Mesenchymal stem cell (in vitro differentiated cells and primary cell): Measurements from ENCODE around the gene LDB2.

Experiments
- DNase-seq: peaks from one replicate; pipeline ENCODE4 v3.0.0-alpha.2; 2013
- H2AFZ ChIP-seq: one replicate; pipeline ENCODE4 v1.6.1; 2013; ENCODE audit warnings: low read depth, mild to moderate bottlenecking, control low read depth, inconsistent platforms, low read length, moderate library complexity
- H2AK5ac ChIP-seq: 2 replicates; pipeline ENCODE4 v1.6.1; 2013; ENCODE audit warnings: low read length, moderate library complexity, mild to moderate bottlenecking, inconsistent platforms; ENCODE audit not compliant: severe bottlenecking
- H2BK120ac ChIP-seq: one replicate; pipeline ENCODE4 v1.6.1; 2013; ENCODE audit warnings: low read depth, mild to moderate bottlenecking, inconsistent platforms, low read length, moderate library complexity
- H2BK12ac ChIP-seq, 2 experiments: one replicate each; pipeline ENCODE4 v1.6.1; 2013; ENCODE audit warnings: inconsistent platforms in 2 of 2, low read length in 2 of 2, mild to moderate bottlenecking in 2 of 2, moderate library complexity in 2 of 2, control low read depth in 1 of 2
- H2BK15ac ChIP-seq: one replicate; pipeline ENCODE4 v1.6.1; 2013; ENCODE audit warnings: mild to moderate bottlenecking, low read depth, inconsistent platforms; ENCODE audit not compliant: poor library complexity, severe bottlenecking
- H2BK5ac ChIP-seq: 2 replicates; pipeline ENCODE4 v1.6.1; 2013; ENCODE audit warnings: low read depth, mild to moderate bottlenecking, low read length, control low read depth, inconsistent platforms; ENCODE audit not compliant: poor library complexity, severe bottlenecking
- H3K14ac ChIP-seq, 2 experiments: one replicate each; pipeline ENCODE4 v1.6.1; 2013; ENCODE audit warnings: inconsistent platforms in 2 of 2, low read length in 2 of 2, control low read depth in 1 of 2, mild to moderate bottlenecking in 1 of 2, moderate library complexity in 1 of 2
- H3K18ac ChIP-seq, 2 experiments: one replicate each; pipeline ENCODE4 v1.6.1; 2013; ENCODE audit warnings: inconsistent platforms in 2 of 2, low read length in 2 of 2, control low read depth in 1 of 2, low read depth in 1 of 2, mild to moderate bottlenecking in 1 of 2
- H3K23ac ChIP-seq, 2 experiments: one replicate each; pipeline ENCODE4 v1.6.1; 2013; ENCODE audit warnings: inconsistent platforms in 2 of 2, low read length in 2 of 2, mild to moderate bottlenecking in 2 of 2, moderate library complexity in 2 of 2, control low read depth in 1 of 2
- H3K27ac ChIP-seq: 2 replicates; pipeline ENCODE4 v1.5.1; 2013; ENCODE audit warnings: mild to moderate bottlenecking, moderate library complexity, low read length, control low read depth, inconsistent platforms; ENCODE audit not compliant: poor library complexity, severe bottlenecking
- H3K27me3 ChIP-seq, 2 experiments: 2 replicates each; pipeline versions ENCODE4 v1.6.1 to v1.7.0; 2013; ENCODE audit warnings: low read length in 2 of 2, mild to moderate bottlenecking in 2 of 2, moderate library complexity in 2 of 2, control low read depth in 1 of 2, inconsistent platforms in 1 of 2; ENCODE audit not compliant: control insufficient read depth in 1 of 2, insufficient read depth in 1 of 2
- H3K36me3 ChIP-seq, 2 experiments: 2 replicates each; pipeline versions ENCODE4 v1.6.1 to v1.7.0; 2013; ENCODE audit warnings: low read length in 2 of 2, control low read depth in 1 of 2, inconsistent platforms in 1 of 2, low read depth in 1 of 2, mild to moderate bottlenecking in 1 of 2; ENCODE audit not compliant: insufficient read depth in 2 of 2, control insufficient read depth in 1 of 2
- H3K4ac ChIP-seq, 2 experiments: one replicate each; pipeline ENCODE4 v1.6.1; 2013; ENCODE audit warnings: inconsistent platforms in 2 of 2, low read length in 2 of 2, mild to moderate bottlenecking in 2 of 2, moderate library complexity in 2 of 2, control low read depth in 1 of 2, low read depth in 1 of 2
- H3K4me1 ChIP-seq: 2 replicates; pipeline ENCODE4 v1.6.1; 2013; ENCODE audit warnings: low read depth, low read length, control low read depth; ENCODE audit not compliant: control insufficient read depth, insufficient read depth
- H3K4me2 ChIP-seq: 2 replicates; pipeline ENCODE4 v1.6.1; 2013; ENCODE audit warnings: low read length, mild to moderate bottlenecking, inconsistent platforms; ENCODE audit not compliant: poor library complexity, severe bottlenecking
- H3K4me3 ChIP-seq, 2 experiments: 2 replicates each; pipeline versions ENCODE4 v1.5.1 to v1.7.0; 2013; ENCODE audit warnings: low read length in 2 of 2, mild to moderate bottlenecking in 2 of 2, control low read depth in 1 of 2, low read depth in 1 of 2; ENCODE audit not compliant: insufficient read depth in 1 of 2
- H3K79me1 ChIP-seq: replicated peaks from 2 replicates; pipeline ENCODE4 v1.6.1; 2013; ENCODE audit warnings: mild to moderate bottlenecking, control low read depth, low read length, inconsistent platforms; ENCODE audit not compliant: poor library complexity, severe bottlenecking
- H3K9ac ChIP-seq: 2 replicates; pipeline ENCODE4 v1.7.0; 2013; ENCODE audit warnings: mild to moderate bottlenecking, low read length, moderate library complexity
- H3K9me3 ChIP-seq: 2 replicates; pipeline ENCODE4 v1.7.0; 2013; ENCODE audit warnings: mild to moderate bottlenecking, low read length; ENCODE audit not compliant: control insufficient read depth
- H4K8ac ChIP-seq: one replicate; pipeline ENCODE4 v1.6.1; 2013; ENCODE audit warnings: inconsistent platforms, mild to moderate bottlenecking, low read length, moderate library complexity
- H4K91ac ChIP-seq: one replicate; pipeline ENCODE4 v1.6.1; 2013; ENCODE audit warnings: mild to moderate bottlenecking, low read length, inconsistent platforms
- WGBS: methylation state at CpG from one replicate; pipeline ENCODE4 v1.1.7; 2013; ENCODE audit warnings: mixed read lengths; 5-methylcytosine and 5-hydroxymethylcytosine counted together

LDB2 gene

GRCh38 chr4:16801356-16801755 is 97.1 kb downstream of the LDB2 start:
- WGBS = 100% methylated on average over 1 of the region's 3 CpGs
- Histone ChIP-seq H2BK12ac (no peak overlapping the region), H4K91ac (no peak overlapping the region), H3K36me3 (peaks cover 0 to 46% of the 10 kb centered on the region in 2 experiments), H2BK15ac (no peak overlapping the region), H3K4me1 (no peaks in the 10 kb centered on the region), H3K27me3 (no peaks in the 10 kb centered on the region), H2AFZ (no peak overlapping the region), H2BK120ac (no peak overlapping the region), H3K9me3 (peaks cover 9% of the 10 kb centered on the region), H3K4ac (no peak overlapping the region), H2AK5ac (no peak overlapping the region), H3K23ac (no peak overlapping the region), H3K18ac (no peak overlapping the region), H2BK5ac (no peak overlapping the region), H3K4me3 (no peak overlapping the region), H3K14ac (no peak overlapping the region), H3K9ac (no peak overlapping the region), H3K4me2 (no peak overlapping the region), H4K8ac (no peak overlapping the region), H3K27ac (no peak overlapping the region), H3K79me1 (no peaks in the 10 kb centered on the region)
- no peak for DNase-seq

DNA sequence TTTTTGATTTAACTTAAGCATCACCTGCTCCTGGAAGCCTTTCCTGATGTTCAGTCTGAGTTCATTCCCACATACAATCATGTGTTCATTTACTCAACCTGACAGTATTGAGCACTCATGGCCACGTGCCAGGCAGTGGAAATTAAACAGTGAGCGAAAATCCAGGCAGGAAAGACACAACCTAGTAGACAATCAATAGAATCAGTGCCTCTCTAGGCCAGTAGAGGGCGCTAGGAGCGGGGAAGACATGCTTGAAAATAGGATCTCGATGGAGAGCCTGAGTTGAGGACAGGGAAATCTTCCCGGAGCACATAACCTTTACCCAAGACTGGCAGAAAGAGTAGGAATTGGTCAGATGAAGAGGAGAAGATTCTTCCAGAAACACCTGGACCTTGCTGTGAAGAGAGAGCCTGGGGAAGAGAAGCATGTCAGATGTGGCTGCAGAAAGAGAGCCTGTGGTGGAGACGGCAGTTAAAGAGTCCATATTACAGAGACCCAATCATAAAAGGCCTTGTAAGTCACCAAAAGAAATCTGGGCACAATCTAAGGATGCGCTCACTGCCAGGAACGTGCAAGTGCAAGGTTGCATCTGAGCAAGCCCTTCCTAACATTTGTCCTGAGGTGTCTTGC is 103.5 kb downstream of the LDB2 start:
- no peak overlapping the region for H3K4me2 ChIP-seq
- H2BK12ac ChIP-seq = no peak overlapping the region
- WGBS = 52% methylated on average over 9 of the region's 9 CpGs

GRCh38 chr4:16791460-16791859 is 107.0 kb downstream of the LDB2 start:
- H4K91ac ChIP-seq = no peak overlapping the region
- H4K8ac ChIP-seq = no peak overlapping the region
- no peak overlapping the region for H3K18ac ChIP-seq
- H2AFZ ChIP-seq = no peak overlapping the region
- no peak overlapping the region for H3K4me2 ChIP-seq
- H2BK12ac ChIP-seq = no peak overlapping the region
- no peak overlapping the region for H2AK5ac ChIP-seq
- no peak overlapping the region for H3K14ac ChIP-seq
- no peaks in the 10 kb centered on the region for H3K9me3 ChIP-seq
- H2BK15ac ChIP-seq = no peak overlapping the region
- no peak overlapping the region for H2BK120ac ChIP-seq
- peaks cover 0 to 21% of the 10 kb centered on the region in 2 experiments for H3K36me3 ChIP-seq
- no peaks in the 10 kb centered on the region for H3K4me1 ChIP-seq
- no peak overlapping the region for H2BK5ac ChIP-seq
- H3K9ac ChIP-seq = no peak overlapping the region
- H3K23ac ChIP-seq = no peak overlapping the region
- WGBS = 90% methylated on average over 4 of the region's 6 CpGs
- no peak overlapping the region for H3K4me3 ChIP-seq
- no peaks in the 10 kb centered on the region for H3K27me3 ChIP-seq
- no peaks in the 10 kb centered on the region for H3K79me1 ChIP-seq
- DNase-seq = no peak
- H3K27ac ChIP-seq = no peak overlapping the region
- no peak overlapping the region for H3K4ac ChIP-seq

More for the DNA sequence above, 103.5 kb downstream of the LDB2 start:
- Histone ChIP-seq H2AFZ (no peak overlapping the region), H3K4me3 (no peak overlapping the region), H3K9ac (no peak overlapping the region), H2AK5ac (no peak overlapping the region), H3K27me3 (no peaks in the 10 kb centered on the region), H3K4ac (no peak overlapping the region), H2BK15ac (no peak overlapping the region), H3K4me1 (no peaks in the 10 kb centered on the region), H3K23ac (no peak overlapping the region), H2BK5ac (no peak overlapping the region), H2BK120ac (no peak overlapping the region), H4K91ac (no peak overlapping the region), H3K36me3 (peaks cover 0 to 28% of the 10 kb centered on the region in 2 experiments), H3K9me3 (no peaks in the 10 kb centered on the region), H3K18ac (no peak overlapping the region), H3K14ac (no peak overlapping the region), H3K27ac (no peak overlapping the region), H3K79me1 (no peaks in the 10 kb centered on the region), H4K8ac (no peak overlapping the region)
- peak; percentile 59 for DNase-seq

DNA sequence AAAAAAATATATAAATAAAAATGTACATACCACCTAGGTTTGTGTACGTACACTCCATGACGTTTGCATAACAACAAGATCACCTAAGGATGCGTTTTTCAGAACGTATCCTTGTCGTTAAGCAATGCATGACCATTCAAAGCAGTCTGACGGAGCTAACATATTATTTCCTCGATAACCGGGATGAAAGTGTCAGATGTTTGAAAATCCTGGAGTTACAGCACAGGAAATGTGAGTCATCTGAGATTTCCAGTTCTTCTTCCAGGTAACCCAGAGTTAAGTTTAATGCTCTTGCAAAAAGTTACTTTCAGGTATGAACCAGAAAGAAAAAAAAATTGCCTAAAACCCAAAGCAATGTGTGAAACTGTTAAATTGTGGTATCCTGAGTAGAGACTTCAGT is 107.9 kb downstream of the LDB2 start:
- Histone ChIP-seq H4K91ac (no peak overlapping the region), H2BK120ac (no peak overlapping the region), H3K27me3 (no peaks in the 10 kb centered on the region), H3K4me3 (no peak overlapping the region), H2AFZ (no peak overlapping the region), H3K4ac (no peak overlapping the region), H4K8ac (no peak overlapping the region), H3K36me3 (peaks cover 0 to 15% of the 10 kb centered on the region in 2 experiments), H3K9me3 (no peaks in the 10 kb centered on the region), H3K79me1 (no peaks in the 10 kb centered on the region), H2BK5ac (no peak overlapping the region), H2AK5ac (no peak overlapping the region), H3K23ac (no peak overlapping the region), H3K4me1 (no peaks in the 10 kb centered on the region), H3K18ac (no peak overlapping the region), H3K14ac (no peak overlapping the region), H3K4me2 (no peak overlapping the region), H2BK15ac (no peak overlapping the region), H3K27ac (no peak overlapping the region), H2BK12ac (no peak overlapping the region), H3K9ac (no peak overlapping the region)
- no peak for DNase-seq
- WGBS = 83% methylated on average over 8 of the region's 8 CpGs
